Mesenchymal stem cell (in vitro differentiated cells and primary cell): ENCODE measurements around the gene MED13L.

ENCODE experiments used
- DNase-seq: peaks from one replicate; pipeline ENCODE4 v3.0.0-alpha.2; 2013
- H2AFZ ChIP-seq: one replicate; pipeline ENCODE4 v1.6.1; 2013; ENCODE audit warnings: low read depth, mild to moderate bottlenecking, control low read depth, inconsistent platforms, low read length, moderate library complexity
- H2AK5ac ChIP-seq: 2 replicates; pipeline ENCODE4 v1.6.1; 2013; ENCODE audit warnings: low read length, moderate library complexity, mild to moderate bottlenecking, inconsistent platforms; ENCODE audit not compliant: severe bottlenecking
- H2BK120ac ChIP-seq: one replicate; pipeline ENCODE4 v1.6.1; 2013; ENCODE audit warnings: low read depth, mild to moderate bottlenecking, inconsistent platforms, low read length, moderate library complexity
- H2BK12ac ChIP-seq, 2 experiments: one replicate each; pipeline ENCODE4 v1.6.1; 2013; ENCODE audit warnings: inconsistent platforms in 2 of 2, low read length in 2 of 2, mild to moderate bottlenecking in 2 of 2, moderate library complexity in 2 of 2, control low read depth in 1 of 2
- H2BK15ac ChIP-seq: one replicate; pipeline ENCODE4 v1.6.1; 2013; ENCODE audit warnings: mild to moderate bottlenecking, low read depth, inconsistent platforms; ENCODE audit not compliant: poor library complexity, severe bottlenecking
- H2BK5ac ChIP-seq: 2 replicates; pipeline ENCODE4 v1.6.1; 2013; ENCODE audit warnings: low read depth, mild to moderate bottlenecking, low read length, control low read depth, inconsistent platforms; ENCODE audit not compliant: poor library complexity, severe bottlenecking
- H3K14ac ChIP-seq, 2 experiments: one replicate each; pipeline ENCODE4 v1.6.1; 2013; ENCODE audit warnings: inconsistent platforms in 2 of 2, low read length in 2 of 2, control low read depth in 1 of 2, mild to moderate bottlenecking in 1 of 2, moderate library complexity in 1 of 2
- H3K18ac ChIP-seq, 2 experiments: one replicate each; pipeline ENCODE4 v1.6.1; 2013; ENCODE audit warnings: inconsistent platforms in 2 of 2, low read length in 2 of 2, control low read depth in 1 of 2, low read depth in 1 of 2, mild to moderate bottlenecking in 1 of 2
- H3K23ac ChIP-seq, 2 experiments: one replicate each; pipeline ENCODE4 v1.6.1; 2013; ENCODE audit warnings: inconsistent platforms in 2 of 2, low read length in 2 of 2, mild to moderate bottlenecking in 2 of 2, moderate library complexity in 2 of 2, control low read depth in 1 of 2
- H3K27ac ChIP-seq: 2 replicates; pipeline ENCODE4 v1.5.1; 2013; ENCODE audit warnings: mild to moderate bottlenecking, moderate library complexity, low read length, control low read depth, inconsistent platforms; ENCODE audit not compliant: poor library complexity, severe bottlenecking
- H3K27me3 ChIP-seq, 2 experiments: 2 replicates each; pipeline versions ENCODE4 v1.6.1 to v1.7.0; 2013; ENCODE audit warnings: low read length in 2 of 2, mild to moderate bottlenecking in 2 of 2, moderate library complexity in 2 of 2, control low read depth in 1 of 2, inconsistent platforms in 1 of 2; ENCODE audit not compliant: control insufficient read depth in 1 of 2, insufficient read depth in 1 of 2
- H3K36me3 ChIP-seq, 2 experiments: 2 replicates each; pipeline versions ENCODE4 v1.6.1 to v1.7.0; 2013; ENCODE audit warnings: low read length in 2 of 2, control low read depth in 1 of 2, inconsistent platforms in 1 of 2, low read depth in 1 of 2, mild to moderate bottlenecking in 1 of 2; ENCODE audit not compliant: insufficient read depth in 2 of 2, control insufficient read depth in 1 of 2
- H3K4ac ChIP-seq, 2 experiments: one replicate each; pipeline ENCODE4 v1.6.1; 2013; ENCODE audit warnings: inconsistent platforms in 2 of 2, low read length in 2 of 2, mild to moderate bottlenecking in 2 of 2, moderate library complexity in 2 of 2, control low read depth in 1 of 2, low read depth in 1 of 2
- H3K4me1 ChIP-seq: 2 replicates; pipeline ENCODE4 v1.6.1; 2013; ENCODE audit warnings: low read depth, low read length, control low read depth; ENCODE audit not compliant: control insufficient read depth, insufficient read depth
- H3K4me2 ChIP-seq: 2 replicates; pipeline ENCODE4 v1.6.1; 2013; ENCODE audit warnings: low read length, mild to moderate bottlenecking, inconsistent platforms; ENCODE audit not compliant: poor library complexity, severe bottlenecking
- H3K4me3 ChIP-seq, 2 experiments: 2 replicates each; pipeline versions ENCODE4 v1.5.1 to v1.7.0; 2013; ENCODE audit warnings: low read length in 2 of 2, mild to moderate bottlenecking in 2 of 2, control low read depth in 1 of 2, low read depth in 1 of 2; ENCODE audit not compliant: insufficient read depth in 1 of 2
- H3K79me1 ChIP-seq: replicated peaks from 2 replicates; pipeline ENCODE4 v1.6.1; 2013; ENCODE audit warnings: mild to moderate bottlenecking, control low read depth, low read length, inconsistent platforms; ENCODE audit not compliant: poor library complexity, severe bottlenecking
- H3K9ac ChIP-seq: 2 replicates; pipeline ENCODE4 v1.7.0; 2013; ENCODE audit warnings: mild to moderate bottlenecking, low read length, moderate library complexity
- H3K9me3 ChIP-seq: 2 replicates; pipeline ENCODE4 v1.7.0; 2013; ENCODE audit warnings: mild to moderate bottlenecking, low read length; ENCODE audit not compliant: control insufficient read depth
- H4K8ac ChIP-seq: one replicate; pipeline ENCODE4 v1.6.1; 2013; ENCODE audit warnings: inconsistent platforms, mild to moderate bottlenecking, low read length, moderate library complexity
- H4K91ac ChIP-seq: one replicate; pipeline ENCODE4 v1.6.1; 2013; ENCODE audit warnings: mild to moderate bottlenecking, low read length, inconsistent platforms
- WGBS: methylation state at CpG from one replicate; pipeline ENCODE4 v1.1.7; 2013; ENCODE audit warnings: mixed read lengths; 5-methylcytosine and 5-hydroxymethylcytosine counted together

MED13L gene

GRCh38 chr12:116303929-116304328, 26.4 kb upstream of the MED13L start:
- Histone ChIP-seq H2AFZ (no peak overlapping the region), H3K4me1 (peaks cover 2% of the 10 kb centered on the region), H3K79me1 (no peaks in the 10 kb centered on the region), H2BK120ac (no peak overlapping the region), H3K4me2 (no peak overlapping the region), H2BK12ac (no peak overlapping the region), H3K9me3 (no peaks in the 10 kb centered on the region), H3K14ac (no peak overlapping the region), H4K8ac (no peak overlapping the region), H2AK5ac (no peak overlapping the region), H3K27me3 (no peaks in the 10 kb centered on the region), H3K27ac (no peak overlapping the region), H3K4me3 (no peak overlapping the region), H3K9ac (peak overlapping the region; percentile 46), H3K36me3 (no peaks in the 10 kb centered on the region), H2BK5ac (no peak overlapping the region), H2BK15ac (no peak overlapping the region), H4K91ac (no peak overlapping the region), H3K23ac (no peak overlapping the region), H3K4ac (no peak overlapping the region), H3K18ac (no peak overlapping the region)
- DNase-seq, result no peak
- 83% methylated on average over 2 of the region's 2 CpGs for WGBS

GRCh38 chr12:116303066-116303465, 25.6 kb upstream of the MED13L start:
- Histone ChIP-seq H3K4me3 (no peak overlapping the region), H3K18ac (no peak overlapping the region), H2BK120ac (no peak overlapping the region), H3K27me3 (no peaks in the 10 kb centered on the region), H3K14ac (no peak overlapping the region), H4K91ac (no peak overlapping the region), H2BK15ac (no peak overlapping the region), H3K4me2 (no peak overlapping the region), H3K27ac (no peak overlapping the region), H3K23ac (no peak overlapping the region), H4K8ac (no peak overlapping the region), H3K4me1 (peaks cover 2% of the 10 kb centered on the region), H2AFZ (no peak overlapping the region), H2BK5ac (no peak overlapping the region), H2BK12ac (no peak overlapping the region), H2AK5ac (no peak overlapping the region), H3K36me3 (no peaks in the 10 kb centered on the region), H3K4ac (no peak overlapping the region), H3K9ac (no peak overlapping the region), H3K9me3 (no peaks in the 10 kb centered on the region), H3K79me1 (no peaks in the 10 kb centered on the region)
- no peak for DNase-seq
- WGBS, result 100% methylated on average over 3 of the region's 4 CpGs

- H3K27me3 ChIP-seq, result no peaks in the 10 kb centered on the region
- no peak overlapping the region for H2BK120ac ChIP-seq
- H3K79me1 ChIP-seq, result no peaks in the 10 kb centered on the region
- no peak overlapping the region for H2BK12ac ChIP-seq
- no peak overlapping the region for H2AK5ac ChIP-seq
- no peak overlapping the region for H3K4ac ChIP-seq
- no peak overlapping the region for H3K27ac ChIP-seq
- no peak for DNase-seq
- H3K14ac ChIP-seq, result no peak overlapping the region
- H4K8ac ChIP-seq, result no peak overlapping the region
- H2AFZ ChIP-seq, result no peak overlapping the region
- H3K9me3 ChIP-seq, result no peaks in the 10 kb centered on the region
- no peak overlapping the region for H4K91ac ChIP-seq
- H3K36me3 ChIP-seq, result no peaks in the 10 kb centered on the region
- no peak overlapping the region for H3K4me3 ChIP-seq
- no peak overlapping the region for H3K4me2 ChIP-seq
- H2BK5ac ChIP-seq, result no peak overlapping the region
- no peak overlapping the region for H3K18ac ChIP-seq
- no peak overlapping the region for H3K23ac ChIP-seq
- 88% methylated on average over 22 of the region's 23 CpGs for WGBS
- H2BK15ac ChIP-seq, result no peak overlapping the region
- no peak overlapping the region for H3K9ac ChIP-seq
- H3K4me1 ChIP-seq, result peaks cover 2% of the 10 kb centered on the region
Observed at GRCh38 chr12:116302166-116303058, 24.9 kb upstream of the MED13L start.

GRCh38 chr12:116301621-116302020, 24.1 kb upstream of the MED13L start:
- Histone ChIP-seq H2BK120ac (no peak overlapping the region), H4K8ac (no peak overlapping the region), H3K4me1 (peaks cover 2% of the 10 kb centered on the region), H3K18ac (no peak overlapping the region), H4K91ac (no peak overlapping the region), H3K23ac (no peak overlapping the region), H2BK5ac (no peak overlapping the region), H3K4me3 (no peak overlapping the region), H2BK15ac (no peak overlapping the region), H3K27me3 (no peaks in the 10 kb centered on the region), H2AK5ac (no peak overlapping the region), H3K9ac (no peak overlapping the region), H3K27ac (no peak overlapping the region), H2AFZ (no peak overlapping the region), H3K9me3 (no peaks in the 10 kb centered on the region), H3K79me1 (no peaks in the 10 kb centered on the region), H3K4me2 (no peak overlapping the region), H3K14ac (no peak overlapping the region), H3K36me3 (no peaks in the 10 kb centered on the region), H2BK12ac (no peak overlapping the region), H3K4ac (no peak overlapping the region)
- no peak for DNase-seq
- 94% methylated on average over 4 of the region's 4 CpGs for WGBS
